Motor neuron (in vitro differentiated cells): ENCODE measurements around the gene AP4S1. TPM values are rescaled to one million over a fixed set of nuclear protein-coding genes. Genes with fewer than 3 reads are reported as not detected.
"Not testable (repeated sequence)": the region's sequence is repeated elsewhere in the genome, so short reads cannot be mapped to it uniquely, and the experiment has no call there.

Source experiments
- ATAC-seq, 8 experiments: fragments of 200-7000 bp; cut with Tn5 transposase; replicated peaks in 6 of 8; 2 replicates each; pipeline ENCODE4 v1.8.0; 2021; ENCODE audit warnings: mild to moderate bottlenecking in 8 of 8, moderate library complexity in 8 of 8
- H3K27ac ChIP-seq, 2 donors: fragments of 250-450 bp; sonication (Bioruptor Pico); 2 replicates each; pipeline ENCODE4 v1.9.0; 2021; ENCODE audit warnings: antibody characterized with exemption in 2 of 2, mild to moderate bottlenecking in 2 of 2, moderate library complexity in 1 of 2
- H3K4me1 ChIP-seq, 2 donors: fragments of 250-450 bp; sonication (Bioruptor Pico); replicated peaks in 1 of 2; 2 replicates each; pipeline ENCODE4 v1.6.1; 2021; ENCODE audit warnings: antibody characterized with exemption in 2 of 2, mild to moderate bottlenecking in 2 of 2, moderate library complexity in 1 of 2
- H3K4me3 ChIP-seq, 5 donors: fragments of 250-450 bp; sonication (Bioruptor Pico); 2 replicates each; pipeline ENCODE4 v1.9.0; 2021; ENCODE audit warnings: antibody characterized with exemption in 5 of 5, mild to moderate bottlenecking in 5 of 5, moderate library complexity in 4 of 5
- WGBS, 10 experiments: fragments of 450-650 bp; shearing (Covaris generic); methylation state at CpG; one replicate each; pipeline ENCODE4 v1.0.0; 2022; 5-methylcytosine and 5-hydroxymethylcytosine counted together
- in situ Hi-C, 9 experiments: fragments of 400-800 bp; cut with MboI; loops; one replicate each; pipeline ENCODE4 v1.15.0; 2021; ENCODE audit warnings: low sequenced_read_pairs in 9 of 9, low pct_unique_long_range_greater_than_20kb in 2 of 9; ENCODE audit not compliant: unreplicated experiment in 9 of 9
- total RNA-seq, 8 experiments: library from RNA; unstranded; fragments of 300-600 nt; gene quantifications; 2 replicates each; pipeline versions ENCODE4 v1.2.3 to v1.2.4, GENCODE V29; 2022

AP4S1 gene
- total RNA-seq, 8 experiments from 2014 or later = 4.0 to 15.2 (median 8.4) TPM

- no peak for ATAC-seq
- H3K27ac ChIP-seq = no peak overlapping the region
- no peak overlapping the region for H3K4me3 ChIP-seq
- no peaks in the 10 kb centered on the region for H3K4me1 ChIP-seq
- in situ Hi-C loops = loop anchor here in 2 of 9 experiments (25.0 kb wide), 1 partner anchor 98 kb away; no protein-coding TSS in a partner anchor
- WGBS, 10 experiments = 92 to 100% (median 100%) methylated on average over 1 to 2 of the region's 3 CpGs; no CpG with 5 or more reads in 6 of the 10 experiments
Measured at GRCh38 chr14:31085027-31085426, 59.6 kb downstream of the AP4S1 start.

- not testable (repeated sequence) for H3K4me1 ChIP-seq, H3K4me3 ChIP-seq, ATAC-seq, H3K27ac ChIP-seq
- WGBS, 10 experiments = 88 to 100% (median 93%) methylated on average over 2 to 8 of the region's 9 CpGs; no CpG with 5 or more reads in 1 of the 10 experiments
- in situ Hi-C loops = loop anchor here in 2 of 9 experiments (25.0 kb wide), 1 partner anchor 99 kb away; no protein-coding TSS in a partner anchor
Measured at GRCh38 chr14:31086466-31086865, 61.0 kb downstream of the AP4S1 start.

GRCh38 chr14:31090883-31091764 lies 65.7 kb downstream of the AP4S1 start:
- WGBS, 10 experiments = 46 to 100% (median 90%) methylated on average over 1 to 5 of the region's 5 CpGs; no CpG with 5 or more reads in 2 of the 10 experiments
- ATAC-seq = peak; percentile 40 to 95 (median 70)
- no peak overlapping the region for H3K27ac ChIP-seq
- H3K4me1 ChIP-seq = no peaks in the 10 kb centered on the region
- H3K4me3 ChIP-seq = no peak overlapping the region
- in situ Hi-C loops = loop anchor here in 2 of 9 experiments (25.0 kb wide), 1 partner anchor 104 kb away; no protein-coding TSS in a partner anchor

GRCh38 chr14:31092160-31092708 lies 66.8 kb downstream of the AP4S1 start:
- no peak for ATAC-seq
- Histone ChIP-seq H3K4me1 (no peaks in the 10 kb centered on the region), H3K4me3 (no peak overlapping the region), H3K27ac (no peak overlapping the region)
- in situ Hi-C loops = loop anchor here in 2 of 9 experiments (25.0 kb wide), 1 partner anchor 105 kb away; no protein-coding TSS in a partner anchor
- 60 to 100% (median 83%) methylated on average over 1 to 2 of the region's 2 CpGs; no CpG with 5 or more reads in 3 of the 10 experiments for WGBS, 10 experiments

GRCh38 chr14:31093884-31094839 lies 68.7 kb downstream of the AP4S1 start:
- 67 to 100% (median 98%) methylated on average over 1 to 7 of the region's 10 CpGs for WGBS, 10 experiments
- not testable (repeated sequence) for H3K27ac ChIP-seq, H3K4me3 ChIP-seq, H3K4me1 ChIP-seq, ATAC-seq
- in situ Hi-C loops = loop anchor here in 2 of 9 experiments (25.0 kb wide), 1 partner anchor 107 kb away; no protein-coding TSS in a partner anchor

- in situ Hi-C loops = loop anchor here in 2 of 9 experiments (25.0 kb wide), 1 partner anchor 109 kb away; no protein-coding TSS in a partner anchor
- 90 to 100% (median 96%) methylated on average over 1 to 7 of the region's 8 CpGs; no CpG with 5 or more reads in 3 of the 10 experiments for WGBS, 10 experiments
- not testable (repeated sequence) for ATAC-seq, H3K4me1 ChIP-seq, H3K27ac ChIP-seq, H3K4me3 ChIP-seq
Measured at GRCh38 chr14:31095817-31096216, 70.4 kb downstream of the AP4S1 start.

- Histone ChIP-seq H3K4me3 (no peak overlapping the region), H3K27ac (no peak overlapping the region), H3K4me1 (no peaks in the 10 kb centered on the region)
- no peak for ATAC-seq
- in situ Hi-C loops = loop anchor here in 2 of 9 experiments (25.0 kb wide), 1 partner anchor 109 kb away; no protein-coding TSS in a partner anchor
- 83 to 100% (median 100%) methylated on average over 1 to 6 of the region's 6 CpGs for WGBS, 10 experiments
Measured at GRCh38 chr14:31096255-31096654, 70.8 kb downstream of the AP4S1 start.

- 75 to 100% (median 85%) methylated on average over 1 of the region's 1 CpG; no CpG with 5 or more reads in 4 of the 10 experiments for WGBS, 10 experiments
- Histone ChIP-seq H3K4me3 (no peak overlapping the region), H3K4me1 (no peaks in the 10 kb centered on the region), H3K27ac (no peak overlapping the region)
- ATAC-seq = no peak
- in situ Hi-C loops = loop anchor here in 2 of 9 experiments (25.0 kb wide), 1 partner anchor 110 kb away; no protein-coding TSS in a partner anchor
Measured at GRCh38 chr14:31097081-31097480, 71.6 kb downstream of the AP4S1 start.

- no peak for ATAC-seq
- in situ Hi-C loops = loop anchor here in 1 of 9 experiments (25.0 kb wide), 1 partner anchor 231 kb away; no protein-coding TSS in a partner anchor
- WGBS, 10 experiments = 68 to 100% (median 94%) methylated on average over 2 to 3 of the region's 3 CpGs; no CpG with 5 or more reads in 2 of the 10 experiments
- Histone ChIP-seq H3K27ac (no peak overlapping the region), H3K4me1 (no peaks in the 10 kb centered on the region), H3K4me3 (no peak overlapping the region)
Measured at GRCh38 chr14:31106768-31107167, 81.3 kb downstream of the AP4S1 start.

- Histone ChIP-seq H3K4me1 (no peaks in the 10 kb centered on the region), H3K4me3 (no peak overlapping the region), H3K27ac (no peak overlapping the region)
- in situ Hi-C loops = loop anchor here in 1 of 9 experiments (25.0 kb wide), 1 partner anchor 228 kb away; no protein-coding TSS in a partner anchor
- WGBS, 10 experiments = 86 to 100% (median 94%) methylated on average over 1 to 10 of the region's 11 CpGs; no CpG with 5 or more reads in 2 of the 10 experiments
- no peak for ATAC-seq
Measured at GRCh38 chr14:31109257-31109656, 83.8 kb downstream of the AP4S1 start.

GRCh38 chr14:31110872-31111271 lies 85.4 kb downstream of the AP4S1 start:
- no peak overlapping the region for H3K27ac ChIP-seq
- WGBS, 10 experiments = 67 to 100% (median 100%) methylated on average over 1 to 2 of the region's 2 CpGs
- no peaks in the 10 kb centered on the region for H3K4me1 ChIP-seq
- no peak for ATAC-seq
- no peak overlapping the region for H3K4me3 ChIP-seq
- in situ Hi-C loops = loop anchor here in 1 of 9 experiments (25.0 kb wide), 1 partner anchor 226 kb away; no protein-coding TSS in a partner anchor

GRCh38 chr14:31113794-31114193 lies 88.3 kb downstream of the AP4S1 start:
- in situ Hi-C loops = loop anchor here in 1 of 9 experiments (25.0 kb wide), 1 partner anchor 224 kb away; no protein-coding TSS in a partner anchor
- Histone ChIP-seq H3K27ac (no peak overlapping the region), H3K4me3 (no peak overlapping the region), H3K4me1 (no peaks in the 10 kb centered on the region)
- WGBS, 10 experiments = 92 to 100% (median 100%) methylated on average over 1 to 3 of the region's 3 CpGs; no CpG with 5 or more reads in 1 of the 10 experiments
- ATAC-seq = no peak
